Kidney glomerular epithelial cell (primary cell): ENCODE data around the gene BTN3A1.
"Not testable (repeated sequence)": the region's sequence is repeated elsewhere in the genome, so short reads cannot be mapped to it uniquely, and the experiment has no call there.

ENCODE experiments used
- DNase-seq: peaks from one replicate; lab custom pipeline; 2025; lab: John Stamatoyannopoulos, UW

The BTN3A1 gene

GRCh38 chr6:26401987-26402658 is at the start of gene BTN3A1:
BTN3A1 (plus strand) TSS chr6:26402275; CDS start chr6:26405564, 3,289 bp downstream.
- DNase-seq = peak; percentile 86

GRCh38 chr6:26352315-26352714 is 49.8 kb upstream of the BTN3A1 start:
- no peak for DNase-seq

- DNase-seq = no peak
Measured at GRCh38 chr6:26354162-26354561, 47.9 kb upstream of the BTN3A1 start.

GRCh38 chr6:26355366-26355765 is 46.7 kb upstream of the BTN3A1 start:
- no peak for DNase-seq

GRCh38 chr6:26357543-26357942 is 44.5 kb upstream of the BTN3A1 start:
- DNase-seq = not testable (repeated sequence)

- no peak for DNase-seq
Measured at GRCh38 chr6:26358511-26358981, 43.5 kb upstream of the BTN3A1 start.

GRCh38 chr6:26359765-26360164 is 42.3 kb upstream of the BTN3A1 start:
- DNase-seq = no peak

GRCh38 chr6:26360451-26361416 is 41.3 kb upstream of the BTN3A1 start:
- no peak for DNase-seq

GRCh38 chr6:26361544-26361943 is 40.5 kb upstream of the BTN3A1 start:
- DNase-seq = no peak

- DNase-seq = no peak
Measured at GRCh38 chr6:26362093-26362835, 39.8 kb upstream of the BTN3A1 start.

- DNase-seq = no peak
Measured at GRCh38 chr6:26362836-26363220, 39.2 kb upstream of the BTN3A1 start.

- DNase-seq = peak; percentile 26
Measured at GRCh38 chr6:26363882-26364701, 38.0 kb upstream of the BTN3A1 start.

GRCh38 chr6:26365633-26365995 is 36.5 kb upstream of the BTN3A1 start:
- DNase-seq = no peak

- DNase-seq = no peak
Measured at GRCh38 chr6:26366504-26366903, 35.6 kb upstream of the BTN3A1 start.

GRCh38 chr6:26367114-26367513 is 35.0 kb upstream of the BTN3A1 start:
- DNase-seq = no peak

GRCh38 chr6:26371813-26372212 is 30.3 kb upstream of the BTN3A1 start:
- not testable (repeated sequence) for DNase-seq

GRCh38 chr6:26372308-26373144 is 29.5 kb upstream of the BTN3A1 start:
- no peak for DNase-seq

- DNase-seq = no peak
Measured at GRCh38 chr6:26375270-26375669, 26.8 kb upstream of the BTN3A1 start.

GRCh38 chr6:26377719-26378118 is 24.4 kb upstream of the BTN3A1 start:
- no peak for DNase-seq

GRCh38 chr6:26378143-26378542 is 23.9 kb upstream of the BTN3A1 start:
- not testable (repeated sequence) for DNase-seq

GRCh38 chr6:26379292-26379691 is 22.8 kb upstream of the BTN3A1 start:
- DNase-seq = no peak
